ENCODE data around the gene LZTS2.

LZTS2 gene

DNA sequence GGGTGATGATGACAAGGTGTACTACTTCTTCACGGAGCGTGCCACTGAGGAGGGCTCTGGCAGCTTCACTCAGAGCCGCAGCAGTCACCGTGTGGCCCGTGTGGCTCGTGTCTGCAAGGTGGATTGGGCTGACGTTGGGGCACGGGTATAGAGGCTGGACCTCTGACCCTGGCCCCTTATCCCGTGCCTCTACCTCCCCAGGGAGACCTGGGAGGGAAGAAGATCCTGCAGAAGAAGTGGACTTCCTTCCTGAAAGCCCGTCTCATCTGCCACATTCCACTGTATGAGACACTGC is 20.8 kb upstream of the LZTS2 start:
- DNase-seq (ENCODE audit: low spot score) (no peak), FAIRE-seq (no peak)

DNA sequence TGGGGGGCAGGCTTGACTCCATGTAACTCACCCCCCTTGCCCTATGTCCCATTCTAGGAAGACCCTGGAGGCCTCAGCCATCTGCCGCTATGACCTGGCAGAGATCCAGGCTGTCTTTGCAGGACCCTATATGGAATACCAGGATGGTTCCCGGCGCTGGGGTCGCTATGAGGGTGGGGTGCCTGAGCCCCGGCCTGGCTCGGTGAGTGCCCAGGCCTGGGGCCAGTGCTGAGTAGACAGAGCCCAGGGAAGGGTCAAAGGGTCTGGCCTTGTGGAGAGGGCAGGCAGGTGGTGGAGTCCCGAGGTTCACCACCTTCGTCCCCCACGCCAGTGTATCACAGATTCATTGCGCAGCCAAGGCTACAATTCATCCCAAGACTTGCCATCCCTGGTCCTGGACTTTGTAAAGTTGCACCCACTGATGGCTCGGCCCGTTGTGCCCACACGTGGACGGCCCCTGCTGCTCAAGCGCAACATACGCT is 19.8 kb upstream of the LZTS2 start:
- DNase-seq (ENCODE audit: low spot score) (no peak), FAIRE-seq (no peak)

DNA sequence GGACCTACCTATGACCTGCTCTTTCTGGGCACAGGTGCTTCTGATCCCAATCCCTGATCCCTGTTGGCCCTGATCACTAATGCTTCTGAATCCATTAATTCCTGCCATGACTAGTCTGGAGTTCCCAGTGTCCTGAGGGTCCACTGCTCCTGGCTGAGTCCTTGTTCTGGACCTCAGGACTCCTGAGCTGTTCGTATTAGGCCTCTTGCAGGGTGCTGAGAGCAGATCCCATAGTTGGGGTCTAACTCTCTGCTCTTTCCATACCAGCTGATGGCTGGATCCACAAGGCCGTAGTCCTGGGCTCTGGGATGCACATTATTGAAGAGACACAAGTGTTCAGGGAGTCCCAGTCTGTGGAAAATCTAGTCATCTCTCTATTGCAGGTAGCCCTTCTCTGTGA is 19.3 kb upstream of the LZTS2 start:
- FAIRE-seq: no peak
- no peak for DNase-seq (ENCODE audit: low spot score)

DNA sequence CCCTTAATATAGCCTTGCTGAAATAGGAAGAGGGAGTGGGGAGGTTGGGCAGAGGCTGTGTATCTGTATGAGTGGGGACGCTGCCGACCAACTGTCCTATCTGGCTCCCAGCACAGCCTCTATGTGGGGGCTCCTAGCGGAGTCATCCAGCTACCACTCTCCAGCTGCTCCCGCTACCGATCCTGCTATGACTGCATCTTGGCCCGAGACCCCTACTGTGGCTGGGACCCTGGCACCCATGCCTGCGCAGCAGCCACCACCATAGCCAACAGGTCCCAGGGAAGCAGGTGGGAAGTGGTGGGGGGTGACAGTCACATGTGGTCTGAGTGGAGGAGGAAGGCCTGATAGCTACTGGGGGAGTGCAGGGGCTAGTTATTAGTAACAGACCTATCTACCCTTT is 18.9 kb upstream of the LZTS2 start:
- no peak for FAIRE-seq

DNA sequence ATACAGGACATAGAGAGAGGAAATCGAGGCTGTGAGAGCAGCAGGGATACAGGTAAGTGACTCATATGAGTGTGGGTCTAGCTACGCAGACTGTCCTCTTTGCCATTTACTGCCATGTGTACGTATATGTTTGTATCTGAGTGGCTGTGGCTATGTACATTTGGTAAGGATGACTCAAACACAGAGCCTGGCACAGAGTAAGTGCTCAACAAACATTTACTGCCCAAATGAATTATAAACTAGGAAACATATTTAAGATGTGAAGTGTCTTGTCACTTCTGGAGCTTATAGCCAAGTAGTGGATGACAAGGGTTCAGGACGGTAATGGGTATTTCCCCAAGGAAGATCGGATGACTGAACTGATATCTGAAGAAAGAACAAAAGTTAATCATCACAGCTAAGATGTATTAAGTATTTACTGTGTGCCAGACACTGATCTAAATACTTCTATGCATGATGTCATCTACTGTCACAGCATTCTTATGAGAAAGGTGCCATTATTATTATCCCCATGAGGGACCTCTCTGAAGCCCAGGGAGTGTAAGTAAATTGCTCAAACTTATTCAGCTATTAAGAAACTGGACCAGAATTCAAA is 18.3 kb upstream of the LZTS2 start:
- DNase-seq (ENCODE audit: low spot score) (peak; percentile 74), FAIRE-seq (no peak)

More for the DNA sequence above, 18.9 kb upstream of the LZTS2 start:
- no peak for DNase-seq (ENCODE audit: low spot score)

DNA sequence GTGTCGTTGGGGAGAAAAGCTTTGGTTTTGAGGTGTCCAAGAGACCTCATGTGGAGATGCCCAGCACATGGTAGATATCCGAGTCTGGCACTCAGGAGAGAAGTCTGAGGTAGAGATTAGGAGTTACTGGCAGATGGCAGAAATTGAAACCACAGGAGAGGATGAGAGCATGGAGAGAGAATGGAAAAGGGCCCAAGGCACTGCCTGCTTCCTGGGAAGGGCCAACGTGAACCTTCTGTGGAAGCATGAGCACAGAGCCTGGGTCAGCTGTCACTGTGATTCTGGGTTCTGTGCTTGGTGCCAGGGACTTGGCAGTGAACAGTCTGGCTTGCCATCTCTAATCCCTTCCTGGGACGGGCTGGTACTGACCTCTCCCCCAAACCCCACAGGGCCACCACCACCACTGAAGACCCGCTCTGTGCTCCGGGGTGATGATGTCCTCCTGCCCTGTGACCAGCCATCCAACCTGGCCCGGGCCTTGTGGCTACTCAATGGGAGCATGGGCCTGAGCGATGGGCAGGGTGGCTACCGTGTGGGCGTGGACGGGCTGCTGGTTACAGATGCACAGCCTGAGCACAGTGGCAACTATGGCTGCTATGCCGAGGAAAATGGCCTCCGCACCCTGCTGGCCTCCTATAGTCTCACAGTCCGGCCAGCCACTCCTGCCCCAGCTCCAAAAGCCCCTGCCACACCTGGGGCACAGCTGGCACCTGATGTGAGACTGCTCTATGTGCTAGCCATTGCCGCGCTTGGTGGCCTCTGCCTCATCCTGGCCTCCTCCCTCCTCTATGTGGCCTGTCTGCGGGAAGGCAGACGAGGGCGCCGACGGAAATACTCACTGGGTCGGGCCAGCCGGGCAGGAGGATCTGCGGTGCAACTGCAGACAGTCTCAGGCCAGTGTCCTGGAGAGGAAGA is 16.4 kb upstream of the LZTS2 start:
- DNase-seq (ENCODE audit: low spot score) (no peak), FAIRE-seq (no peak)

DNA sequence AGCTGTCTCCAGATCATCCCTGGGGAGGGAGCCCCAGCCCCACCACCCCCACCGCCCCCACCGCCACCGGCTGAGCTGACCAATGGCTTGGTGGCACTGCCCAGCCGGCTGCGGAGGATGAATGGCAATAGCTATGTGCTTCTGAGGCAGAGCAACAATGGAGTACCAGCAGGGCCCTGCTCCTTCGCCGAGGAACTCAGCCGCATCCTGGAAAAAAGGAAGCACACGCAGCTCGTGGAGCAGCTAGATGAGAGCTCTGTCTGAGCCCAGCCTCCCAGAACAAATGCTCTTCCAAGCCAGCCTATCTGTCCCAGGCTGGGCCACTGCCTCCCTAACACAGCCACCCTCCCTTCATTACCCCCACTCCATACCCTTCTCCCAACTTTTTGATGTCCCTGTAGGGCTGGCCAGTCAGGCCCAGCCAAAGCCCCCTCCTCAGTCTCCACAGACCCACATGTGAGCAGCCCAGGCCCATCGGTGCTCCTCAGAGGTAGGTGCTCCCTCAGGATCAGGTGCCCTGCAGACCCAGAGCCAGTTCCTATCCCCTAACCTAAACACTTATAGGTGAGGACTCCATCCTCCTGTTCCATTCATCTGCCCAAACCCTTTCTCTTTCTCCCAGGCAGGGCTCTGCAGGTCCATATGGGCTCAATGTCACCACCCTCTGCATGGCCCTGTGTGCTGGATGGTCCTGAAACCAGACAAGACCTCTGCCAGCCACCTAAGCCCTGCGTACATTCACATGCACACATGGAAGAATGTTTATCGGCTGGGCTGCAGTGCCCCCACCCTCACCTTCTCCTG is 15.5 kb upstream of the LZTS2 start:
- DNase-seq (ENCODE audit: low spot score) (no peak), FAIRE-seq (no peak)

DNA sequence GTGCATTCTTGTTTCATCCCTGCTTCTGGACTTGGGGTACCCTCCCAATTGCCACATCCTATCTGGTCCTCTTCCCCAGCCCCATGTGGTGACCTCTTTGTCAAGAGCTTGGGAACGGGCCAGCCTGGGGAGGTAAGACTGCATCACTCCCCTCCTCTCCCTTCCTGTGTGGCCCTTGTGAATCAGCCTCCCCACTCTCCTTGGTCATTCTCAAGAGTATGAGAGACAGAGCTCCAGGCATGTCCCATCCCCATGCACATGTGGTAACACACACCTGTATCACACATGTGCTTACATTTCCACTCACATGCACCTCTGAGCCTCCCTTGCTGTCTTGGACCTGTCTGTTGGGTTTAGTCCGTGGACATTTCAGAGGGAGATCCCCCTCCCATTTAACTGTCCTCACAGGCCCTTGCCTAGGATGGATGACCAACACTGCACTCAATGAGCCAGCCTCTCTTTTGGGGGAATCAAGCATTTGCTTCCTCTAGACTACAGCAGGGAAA is 14.9 kb upstream of the LZTS2 start:
- DNase-seq (ENCODE audit: low spot score): no peak
- FAIRE-seq: no peak

DNA sequence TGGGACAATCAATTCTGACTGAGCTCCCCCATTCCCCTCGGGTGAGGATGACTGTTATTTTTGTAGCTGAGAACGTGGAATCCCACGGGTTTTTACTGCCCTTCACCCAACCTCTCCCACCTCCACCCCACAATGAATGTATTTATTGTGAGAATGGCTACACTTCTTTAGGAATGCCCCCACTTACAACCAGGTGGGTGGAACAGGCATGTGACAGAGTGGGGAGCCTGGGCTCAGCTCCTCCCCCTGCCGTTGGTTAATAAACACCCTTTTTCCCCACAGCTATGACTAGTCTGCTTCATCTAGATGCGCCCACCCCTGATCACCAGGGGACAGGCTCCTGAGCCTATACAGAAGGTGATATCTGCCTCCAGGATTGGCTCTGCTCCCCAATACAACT is 14.3 kb upstream of the LZTS2 start:
- DNase-seq (ENCODE audit: low spot score) (no peak), FAIRE-seq (no peak)

DNA sequence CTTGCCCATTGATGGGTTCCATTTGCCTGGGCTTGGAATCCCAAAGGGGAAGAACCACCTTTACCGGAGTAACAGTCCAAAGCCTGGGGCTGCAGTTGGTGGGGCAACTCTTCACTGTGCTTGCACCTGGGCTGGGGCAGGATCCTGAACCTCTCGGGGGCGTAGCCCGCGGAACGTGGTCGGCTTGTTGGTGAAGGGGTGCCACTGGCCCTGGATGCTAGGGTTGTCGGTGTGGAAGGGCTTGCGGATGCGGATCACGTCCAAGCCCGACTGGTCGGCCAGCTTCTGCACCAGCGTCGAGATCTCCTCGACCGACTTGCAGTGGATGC is 13.0 kb upstream of the LZTS2 start:
- DNase-seq (ENCODE audit: low spot score): no peak
- FAIRE-seq: no peak

DNA sequence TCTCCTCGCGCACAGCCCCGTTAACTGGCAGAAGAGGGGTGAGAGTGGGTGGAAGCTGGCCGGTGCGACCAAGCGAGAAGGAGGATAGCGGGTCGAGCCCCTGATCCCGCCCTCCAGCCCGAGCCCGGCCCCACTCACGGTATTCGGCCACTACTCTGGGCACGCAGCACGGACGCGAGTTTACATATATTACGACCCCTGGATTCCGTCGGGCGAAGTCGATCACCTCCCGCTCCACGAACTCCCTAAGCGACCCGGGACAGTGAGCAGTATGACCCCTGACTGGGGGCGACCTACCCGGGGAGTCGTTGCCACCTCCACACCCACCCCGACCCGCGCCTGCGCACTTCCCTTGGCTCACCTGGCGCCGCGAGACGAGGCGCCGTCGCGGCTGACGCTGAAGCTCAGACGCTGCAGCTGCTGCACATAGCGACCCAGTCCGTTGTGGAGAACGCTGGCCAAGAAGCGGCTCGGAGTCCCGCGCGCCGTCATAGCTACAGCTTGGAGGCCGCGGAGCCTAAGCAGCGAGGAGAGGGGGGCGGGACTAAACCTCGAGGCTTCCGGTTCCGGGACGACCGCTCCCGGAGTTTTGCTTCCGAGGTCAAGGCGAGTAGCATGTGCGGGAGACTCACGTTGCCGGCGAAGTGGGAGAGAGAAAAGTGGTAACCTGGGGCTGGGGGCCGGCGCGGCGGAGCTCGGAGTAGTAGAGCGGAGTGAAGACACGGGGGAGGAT is 12.5 kb upstream of the LZTS2 start, which contains the start of the genes MRPL43 and TWNK:
Gene MRPL43 (minus strand): TSS at position 546 of the 733 bp plus-strand sequence. CDS start 54 bp downstream, at position 492.
Gene TWNK (plus strand): TSS at position 592 of the 733 bp plus-strand sequence. CDS start 668 bp downstream, outside the sequence.
- peak; percentile 52 for DNase-seq (ENCODE audit: low spot score)
- no peak for FAIRE-seq

DNA sequence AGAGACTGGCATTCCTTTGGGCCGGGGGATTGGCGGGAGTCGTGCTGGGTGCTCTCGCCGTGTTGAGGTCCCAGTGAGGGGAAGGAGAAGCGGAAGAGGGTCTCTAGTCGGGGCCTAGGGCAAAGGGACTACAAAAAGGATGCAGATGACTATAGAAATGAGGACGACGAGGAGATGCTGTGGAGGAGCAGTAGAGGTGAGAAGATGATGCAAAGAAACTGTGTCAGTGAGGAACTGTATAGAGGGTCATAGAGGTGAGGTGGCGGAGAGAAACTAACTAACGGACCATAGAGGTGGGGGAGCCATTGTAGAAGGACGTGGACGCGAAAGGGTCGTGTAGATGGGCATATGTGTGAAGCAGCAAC is 11.9 kb upstream of the LZTS2 start:
- no peak for DNase-seq (ENCODE audit: low spot score)
- FAIRE-seq: no peak

DNA sequence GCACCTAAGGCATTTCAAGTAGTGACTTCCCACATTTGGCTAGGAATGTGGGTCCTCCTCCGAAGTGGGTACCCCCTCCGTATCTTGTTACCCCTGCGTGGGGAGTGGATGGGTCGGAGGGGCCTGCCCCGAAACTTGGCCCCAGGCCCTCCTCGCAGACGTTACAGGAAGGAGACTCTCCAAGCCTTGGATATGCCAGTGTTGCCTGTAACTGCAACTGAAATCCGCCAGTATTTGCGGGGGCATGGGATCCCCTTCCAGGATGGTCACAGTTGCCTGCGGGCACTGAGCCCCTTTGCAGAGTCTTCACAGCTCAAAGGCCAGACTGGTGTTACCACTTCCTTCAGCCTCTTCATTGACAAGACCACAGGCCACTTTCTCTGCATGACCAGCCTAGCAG is 11.4 kb upstream of the LZTS2 start:
- FAIRE-seq (no peak), DNase-seq (ENCODE audit: low spot score) (no peak)

DNA sequence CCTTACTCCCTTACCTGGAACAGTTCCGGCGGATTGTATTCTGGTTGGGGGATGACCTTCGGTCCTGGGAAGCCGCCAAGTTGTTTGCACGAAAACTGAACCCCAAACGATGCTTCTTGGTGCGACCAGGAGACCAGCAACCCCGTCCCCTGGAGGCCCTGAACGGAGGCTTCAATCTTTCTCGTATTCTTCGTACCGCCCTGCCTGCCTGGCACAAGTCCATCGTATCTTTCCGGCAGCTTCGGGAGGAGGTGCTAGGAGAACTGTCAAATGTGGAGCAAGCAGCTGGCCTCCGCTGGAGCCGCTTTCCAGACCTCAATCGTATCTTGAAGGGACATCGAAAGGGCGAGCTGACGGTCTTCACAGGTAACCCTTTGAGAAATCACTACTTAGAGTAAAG is 10.5 kb upstream of the LZTS2 start:
- no peak for DNase-seq (ENCODE audit: low spot score)
- no peak for FAIRE-seq

DNA sequence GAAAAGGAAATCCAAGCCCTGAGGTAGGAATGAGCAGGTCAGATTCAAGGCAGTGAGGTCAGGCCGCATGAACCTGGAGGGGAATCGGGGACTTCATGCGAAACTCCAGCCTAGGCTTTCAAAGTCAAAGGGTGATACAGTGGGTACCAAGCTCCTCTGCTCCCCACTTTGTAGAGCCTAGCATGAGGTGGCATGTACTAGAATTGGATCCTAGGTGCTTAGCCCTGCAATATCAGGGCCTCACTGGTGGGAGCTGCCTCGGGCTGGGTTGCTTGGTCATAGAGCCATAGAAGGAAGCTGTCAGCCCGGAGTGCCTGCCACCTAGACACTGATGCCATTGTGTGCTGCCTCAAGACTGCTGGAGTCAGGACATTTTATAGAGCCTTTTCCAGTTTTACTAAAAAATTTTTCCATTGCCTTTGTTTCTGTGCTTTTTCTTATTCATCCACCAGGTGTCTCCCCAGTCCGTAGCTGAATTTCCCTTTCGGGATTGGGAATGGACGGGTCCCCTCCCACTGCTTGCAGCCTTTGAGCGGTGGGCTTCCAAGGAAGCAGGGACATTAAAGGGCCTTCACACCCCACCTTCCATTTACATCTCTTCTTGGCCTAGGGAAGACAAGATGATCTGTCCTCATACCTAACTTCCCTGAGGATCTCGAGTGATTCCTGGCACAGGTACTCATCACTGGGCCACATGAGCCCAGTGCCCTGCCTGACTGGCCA is 5.5 kb upstream of the LZTS2 start:
- FAIRE-seq: no peak
- DNase-seq (ENCODE audit: low spot score): no peak

DNA sequence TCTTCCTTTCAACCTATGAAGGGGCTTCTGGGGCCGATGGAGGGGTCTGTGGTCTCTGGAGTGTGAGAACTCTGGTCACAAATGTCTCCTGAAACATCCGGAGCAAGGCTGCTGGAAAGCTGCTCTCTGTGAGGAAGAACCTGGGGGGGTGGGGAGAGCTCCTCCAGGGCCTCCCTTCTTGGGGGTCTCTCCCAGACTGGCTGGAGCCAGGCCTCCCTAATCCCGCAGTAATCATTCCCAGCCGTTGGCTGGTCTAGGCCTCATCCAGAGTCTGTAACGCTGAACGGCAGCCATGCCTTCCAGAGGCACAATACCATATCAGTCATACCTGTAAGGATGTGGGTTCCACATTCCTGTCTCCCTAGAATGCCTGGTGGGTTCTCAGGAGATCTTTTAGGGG is 4.4 kb upstream of the LZTS2 start:
- no peak for FAIRE-seq
- no peak for DNase-seq (ENCODE audit: low spot score)

DNA sequence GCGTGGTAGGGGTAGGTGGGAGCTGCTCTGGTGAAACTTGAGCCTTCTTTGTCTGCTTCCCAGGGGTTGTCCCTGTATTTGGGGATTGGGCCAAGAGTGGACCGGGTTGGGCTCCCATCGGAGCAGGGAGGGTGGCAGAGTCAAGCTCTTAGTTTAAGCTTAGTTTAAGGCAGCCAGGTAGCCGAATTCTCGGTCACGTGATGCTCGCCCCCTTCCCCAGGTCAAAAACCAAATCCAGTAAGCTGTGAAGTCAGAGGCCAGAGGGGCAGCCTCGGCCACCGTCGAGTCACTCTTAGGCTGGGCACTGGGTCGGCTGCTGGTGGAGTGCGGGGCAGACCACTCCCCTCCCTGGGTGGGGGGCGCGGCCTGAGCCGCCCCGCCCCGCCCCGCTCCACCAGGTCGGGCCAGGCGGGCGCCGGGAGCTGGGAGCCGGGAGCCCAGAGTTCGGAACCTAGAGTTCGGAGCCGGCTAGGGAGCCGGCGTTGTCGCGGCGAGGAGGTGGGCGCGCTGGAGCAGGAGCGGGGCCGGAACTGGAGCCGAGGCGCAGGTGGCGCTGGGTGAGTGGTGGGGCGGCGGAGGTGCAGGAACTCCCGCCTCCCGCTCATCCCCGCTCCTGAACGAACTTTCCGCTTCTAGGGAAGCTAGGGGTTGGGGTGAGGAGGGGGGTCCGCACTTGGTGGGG is 2.8 kb upstream of the LZTS2 start:
- DNase-seq (ENCODE audit: low spot score) (no peak), FAIRE-seq (no peak)

DNA sequence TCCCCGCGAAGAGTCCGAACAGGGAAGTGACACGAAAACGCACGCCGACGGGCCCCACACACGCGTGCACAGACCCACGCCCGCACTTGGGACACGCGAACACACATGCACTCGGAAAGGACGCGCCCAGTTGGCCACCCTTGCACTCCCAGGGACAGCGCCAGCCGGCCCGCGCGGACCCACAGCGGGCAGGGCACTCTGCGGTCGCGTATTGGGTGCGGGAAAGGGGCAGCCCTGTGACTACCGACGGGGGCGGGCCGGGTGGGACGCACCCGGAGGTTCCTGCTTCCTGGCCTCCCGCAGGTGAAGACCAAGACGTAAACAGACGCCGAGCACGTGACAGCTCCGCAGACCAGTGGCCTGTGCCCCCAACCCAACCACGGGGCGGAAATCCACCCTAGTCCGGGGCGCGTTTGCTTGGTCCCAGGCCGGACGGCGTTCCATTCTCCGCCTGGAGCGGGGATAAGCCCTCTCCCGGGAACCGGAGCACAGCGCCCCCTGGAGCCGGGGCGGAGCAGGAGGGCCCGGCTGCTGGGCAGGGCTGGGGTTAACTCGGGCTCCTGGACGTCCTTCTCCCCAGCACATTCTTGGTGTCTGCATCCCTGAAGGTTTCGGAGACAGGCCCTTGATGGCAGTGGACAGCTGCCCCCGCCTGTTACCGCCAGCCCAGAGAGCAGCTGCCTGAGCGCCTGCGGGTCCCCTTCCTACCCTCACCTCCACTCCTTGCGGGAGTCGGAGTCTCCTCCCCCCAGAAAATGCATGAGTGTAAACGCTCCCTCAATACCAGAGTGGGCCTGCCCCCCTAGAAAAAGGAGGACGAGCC is 2.0 kb upstream of the LZTS2 start:
- DNase-seq (ENCODE audit: low spot score) (peak; percentile 63), FAIRE-seq (no peak)

Data from RCC 7860 (cell line).